ENCODE results near the gene PPP1R2. TPM values are rescaled to one million over a fixed set of nuclear protein-coding genes. Genes with fewer than 3 reads are reported as not detected.
A peak's percentile ranks its signal among the peaks of the same experiment; 100 is the strongest.

Gene PPP1R2
- total and polyA plus RNA-seq, 9 of the 15 experiments (the other 6 are each of a cell fraction or from before 2014, with no cell fraction given), result 9.4 to 115 (median 40.3) TPM

- in situ Hi-C loops (cut with MboI), result no loop called here
- H3K9me3 ChIP-seq (replicated peaks; ENCODE audit: control insufficient read depth, insufficient read depth, low read depth, low read length), result no peaks in the 10 kb centered on the region
- H3K79me2 ChIP-seq (ENCODE audit: control insufficient read depth, insufficient read depth, low read length), result peaks cover 74% of the 10 kb centered on the region
- BruUV-seq (replicated peaks), result no TSS peak
- intact Hi-C loops (cut with micrococcal nuclease), result no loop called here
- no peaks in the 10 kb centered on the region for H3K27me3 ChIP-seq (ENCODE audit: control insufficient read depth in 2 of 2, insufficient read depth in 2 of 2, low read length in 2 of 2)
- no peak for ATAC-seq
- no peak for DNase-seq (ENCODE audit: extremely low read depth in 1 of 4, low spot score in 3 of 4)
- H3K4me3 ChIP-seq, result no peak overlapping the region
- H3K36me3 ChIP-seq (ENCODE audit: control insufficient read depth, insufficient read depth, low read length), result no peaks in the 10 kb centered on the region
- H3K4me2 ChIP-seq (ENCODE audit: insufficient read depth, low read length), result no peak overlapping the region
- POLR2A ChIA-PET, result no interaction called here
- no peak overlapping the region for H3K27ac ChIP-seq (ENCODE audit: extremely low read depth, low read depth, low read length)
- FAIRE-seq, result no peak
- H3K9ac ChIP-seq (ENCODE audit: insufficient read depth in 1 of 2, low read depth in 2 of 2, low read length in 2 of 2), result no peak overlapping the region
- H2AFZ ChIP-seq (ENCODE audit: low read depth, low read length), result no peak overlapping the region
- peaks cover 14 to 21% of the 10 kb centered on the region in 2 experiments for H3K4me1 ChIP-seq (replicated peaks in 1 of 2; ENCODE audit: control insufficient read depth in 2 of 2, insufficient read depth in 2 of 2, low read length in 2 of 2)
- peaks cover 18% of the 10 kb centered on the region for H4K20me1 ChIP-seq (replicated peaks; ENCODE audit: control insufficient read depth, insufficient read depth, low read length)
- no peak for TF ChIP-seq ZBTB11 (CRISPR knock-in tag; IDR thresholded peaks at IDR 0.05)
- no peak for TF ChIP-seq ZNF695 (CRISPR knock-in tag; IDR thresholded peaks at IDR 0.05)
- peak; percentile 67 for TF ChIP-seq PRDM10 (IDR thresholded peaks at IDR 0.05; ENCODE audit: partially characterized antibody)
- 73% methylated on average over 5 of the region's 5 CpGs for WGBS (ENCODE audit: insufficient coverage, low coverage, missing lambda C conversion rate)
- CTCF ChIA-PET (ENCODE audit: low intra/inter-chr PET ratio), result no interaction called here
- peaks cover 4% of the 10 kb centered on the region for H3K9me1 ChIP-seq (ENCODE audit: control insufficient read depth, insufficient read depth, low read length)
Observed at GRCh38 chr3:195539479-195539878, 3.6 kb downstream of the PPP1R2 start.

Measured in K562 (cell line).